ENCODE data around the gene STX7. TPM values are rescaled to one million over a fixed set of nuclear protein-coding genes. Genes with fewer than 3 reads are reported as not detected.
A peak's percentile ranks its signal among the peaks of the same experiment; 100 is the strongest.

STX7 gene
- total RNA-seq, 4 donors from 2014 or later: 22.3 to 82.9 (median 67.5) TPM

- Histone ChIP-seq H3K4me3 (peak overlapping the region; percentile 45 to 53), H3K4me1 (no peaks in the 10 kb centered on the region), H3K27me3 (no peaks in the 10 kb centered on the region), H3K36me3 (no peaks in the 10 kb centered on the region), H3K27ac (peak overlapping the region; percentile 85 to 86), H3K9me3 (no peaks in the 10 kb centered on the region)
- intact Hi-C loops (cut with DNase I; ENCODE audit: low total_unique reads): no loop called here
- TF ChIP-seq POLR2A (IDR thresholded peaks at IDR 0.05) (no peak), CTCF (IDR thresholded peaks at IDR 0.05) (peak in 1 of 4 experiments; percentile 4)
- DNase-seq: no peak
Measured at GRCh38 chr6:132401618-132402285, 111.2 kb downstream of the STX7 start.

GRCh38 chr6:132400883-132401617, 111.9 kb downstream of the STX7 start, which contains the start of gene MOXD1:
Gene MOXD1, minus strand, starts transcription at chr6:132401475. Its CDS starts 49 bp downstream, at chr6:132401426.
- Histone ChIP-seq H3K27ac (peak within 1 kb of the TSS; percentile 85 to 86), H3K4me1 (no peaks in the 10 kb centered on the region), H3K9me3 (no peaks in the 10 kb centered on the region), H3K27me3 (no peaks in the 10 kb centered on the region), H3K4me3 (peak within 1 kb of the TSS; percentile 45 to 53), H3K36me3 (no peaks in the 10 kb centered on the region)
- TF ChIP-seq CTCF (IDR thresholded peaks at IDR 0.05) (peak in 3 of 4 experiments; percentile 11 to 45 (median 20)), POLR2A (IDR thresholded peaks at IDR 0.05) (peak; percentile 40 to 79)
- DNase-seq: peak; percentile 56 to 64
- intact Hi-C loops (cut with DNase I; ENCODE audit: low total_unique reads): no loop called here

GRCh38 chr6:132400555-132400882, 112.4 kb downstream of the STX7 start:
- intact Hi-C loops (cut with DNase I; ENCODE audit: low total_unique reads): no loop called here
- no peaks in the 10 kb centered on the region for H3K4me1 ChIP-seq
- TF ChIP-seq CTCF (IDR thresholded peaks at IDR 0.05): no peak
- no peak for TF ChIP-seq POLR2A (IDR thresholded peaks at IDR 0.05)
- H3K4me3 ChIP-seq: peak overlapping the region; percentile 45 to 53
- no peaks in the 10 kb centered on the region for H3K9me3 ChIP-seq
- no peaks in the 10 kb centered on the region for H3K36me3 ChIP-seq
- H3K27ac ChIP-seq: peak overlapping the region; percentile 85 to 86
- H3K27me3 ChIP-seq: no peaks in the 10 kb centered on the region
- peak in 1 of 2 donors; percentile 20 for DNase-seq

- Histone ChIP-seq H3K4me3 (peak overlapping the region; percentile 45 to 53), H3K36me3 (no peaks in the 10 kb centered on the region), H3K27me3 (no peaks in the 10 kb centered on the region), H3K9me3 (peaks cover 0 to 8% of the 10 kb centered on the region in 2 donors), H3K27ac (peak overlapping the region; percentile 85 to 86), H3K4me1 (no peaks in the 10 kb centered on the region)
- intact Hi-C loops (cut with DNase I; ENCODE audit: low total_unique reads): no loop called here
- DNase-seq: no peak
- TF ChIP-seq CTCF (IDR thresholded peaks at IDR 0.05): no peak
- no peak for TF ChIP-seq POLR2A (IDR thresholded peaks at IDR 0.05)
Measured at GRCh38 chr6:132399376-132400074, 113.4 kb downstream of the STX7 start.

Small RNA genes lying within 50 kb of the gene (small RNA-seq; reads per million reads assigned to genes)
- gene TAAR7P: not detected

Other genes with a start within 250 kb of the STX7 start
- gene MOXD1, start 111.6 kb downstream of the STX7 start, total RNA-seq: 100 to 1,000 TPM in 1 of 4 donors, 10 to 100 TPM in 3; 27.6 to 260 (median 58.9) TPM
- gene TAAR9, start 25.2 kb upstream of the STX7 start, total RNA-seq: not detected
- gene TAAR8, start 39.6 kb upstream of the STX7 start, total RNA-seq: under 1 TPM in 1 of 4 donors, not detected in 3; 0.28 TPM
- not detected for gene TAAR6, start 57.2 kb upstream of the STX7 start, total RNA-seq
- not detected for gene TAAR5, start 76.6 kb upstream of the STX7 start, total RNA-seq
- not detected for gene TAAR2, start 111.2 kb upstream of the STX7 start, total RNA-seq
- gene TAAR1, start 146.1 kb upstream of the STX7 start, total RNA-seq: under 1 TPM in 1 of 4 donors, not detected in 3; 0.41 TPM
- gene VNN1, start 200.9 kb upstream of the STX7 start, total RNA-seq: 1 to 10 TPM in 1 of 4 donors, under 1 TPM in 2, not detected in 1; 0.64 to 2.9 (median 0.83) TPM
- 10 to 100 TPM in 1 of 4 donors, 1 to 10 TPM in 3; 1.5 to 40.9 (median 2.7) TPM for gene VNN2, start 244.8 kb upstream of the STX7 start, total RNA-seq

Data from uterus (tissue), 4 donors.